ENCODE measurements around the gene WDR7.

The WDR7 gene

DNA sequence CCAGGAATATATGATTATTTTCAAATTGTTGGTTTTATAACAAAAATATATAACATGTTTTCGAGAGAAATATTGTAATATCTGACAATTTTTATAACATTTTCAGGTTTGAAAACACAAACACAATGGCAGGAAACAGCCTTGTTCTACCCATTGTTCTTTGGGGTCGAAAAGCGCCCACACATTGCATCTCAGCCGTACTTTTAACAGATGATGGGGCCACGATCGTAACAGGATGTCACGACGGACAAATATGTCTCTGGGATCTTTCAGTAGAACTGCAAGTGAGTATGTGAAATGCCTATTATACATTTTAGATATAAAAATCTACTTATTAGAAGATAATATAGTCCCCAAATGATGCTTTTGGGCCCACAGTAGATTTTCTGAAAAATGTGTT is 21.2 kb downstream of the WDR7 start:
- TF ChIP-seq TAF1 (IDR thresholded peaks at IDR 0.05; ENCODE audit: low read depth) (no peak), EGR1 (IDR thresholded peaks at IDR 0.05) (no peak), ZBTB7A (IDR thresholded peaks at IDR 0.05; ENCODE audit: low read depth) (no peak), FOXM1 (IDR thresholded peaks at IDR 0.05; ENCODE audit: borderline replicate concordance, low read depth) (no peak), TCF12 (IDR thresholded peaks at IDR 0.05; ENCODE audit: low read depth) (no peak)

DNA sequence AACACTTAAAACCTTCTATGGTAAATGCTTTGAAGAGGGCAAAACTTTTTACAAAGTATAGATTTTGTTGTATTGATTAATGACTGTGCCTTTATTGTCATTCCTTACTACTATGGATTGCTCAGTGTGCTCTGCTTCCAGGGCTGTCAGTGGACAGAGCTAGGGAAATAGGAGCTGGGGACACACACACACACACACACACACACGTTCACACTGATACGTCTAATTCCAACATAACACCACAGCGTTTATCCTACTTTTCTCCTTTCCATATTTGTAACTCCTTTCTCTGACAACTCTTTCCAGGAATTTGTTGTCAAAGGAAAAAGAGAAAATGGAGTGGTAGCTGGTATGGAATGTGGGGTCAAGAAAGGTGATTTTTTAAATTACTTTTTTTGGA is 21.8 kb downstream of the WDR7 start:
- TF ChIP-seq RAD21 (IDR thresholded peaks at IDR 0.05; ENCODE audit: low read depth) (no peak), TAF1 (IDR thresholded peaks at IDR 0.05; ENCODE audit: low read depth) (no peak), NFIC (IDR thresholded peaks at IDR 0.05) (no peak), EP300 (IDR thresholded peaks at IDR 0.05; ENCODE audit: borderline replicate concordance) (no peak), CREB1 (IDR thresholded peaks at IDR 0.05; ENCODE audit: low read depth) (no peak), ZBTB7A (IDR thresholded peaks at IDR 0.05; ENCODE audit: low read depth) (no peak), FOXM1 (IDR thresholded peaks at IDR 0.05; ENCODE audit: borderline replicate concordance, low read depth) (no peak), CEBPB (IDR thresholded peaks at IDR 0.05) (no peak), TEAD4 (IDR thresholded peaks at IDR 0.05) (no peak), YY1 (IDR thresholded peaks at IDR 0.05; ENCODE audit: low read depth) (no peak), EGR1 (IDR thresholded peaks at IDR 0.05) (no peak), TCF12 (IDR thresholded peaks at IDR 0.05; ENCODE audit: low read depth) (no peak)
- TF ChIP-seq, protein P1, sequence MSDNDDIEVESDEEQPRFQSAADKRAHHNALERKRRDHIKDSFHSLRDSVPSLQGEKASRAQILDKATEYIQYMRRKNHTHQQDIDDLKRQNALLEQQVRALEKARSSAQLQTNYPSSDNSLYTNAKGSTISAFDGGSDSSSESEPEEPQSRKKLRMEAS (IDR thresholded peaks at IDR 0.05), result no peak
- TF ChIP-seq, protein P2, sequence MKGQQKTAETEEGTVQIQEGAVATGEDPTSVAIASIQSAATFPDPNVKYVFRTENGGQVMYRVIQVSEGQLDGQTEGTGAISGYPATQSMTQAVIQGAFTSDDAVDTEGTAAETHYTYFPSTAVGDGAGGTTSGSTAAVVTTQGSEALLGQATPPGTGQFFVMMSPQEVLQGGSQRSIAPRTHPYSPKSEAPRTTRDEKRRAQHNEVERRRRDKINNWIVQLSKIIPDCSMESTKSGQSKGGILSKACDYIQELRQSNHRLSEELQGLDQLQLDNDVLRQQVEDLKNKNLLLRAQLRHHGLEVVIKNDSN (IDR thresholded peaks at IDR 0.05), result no peak
- TF ChIP-seq, protein P3, sequence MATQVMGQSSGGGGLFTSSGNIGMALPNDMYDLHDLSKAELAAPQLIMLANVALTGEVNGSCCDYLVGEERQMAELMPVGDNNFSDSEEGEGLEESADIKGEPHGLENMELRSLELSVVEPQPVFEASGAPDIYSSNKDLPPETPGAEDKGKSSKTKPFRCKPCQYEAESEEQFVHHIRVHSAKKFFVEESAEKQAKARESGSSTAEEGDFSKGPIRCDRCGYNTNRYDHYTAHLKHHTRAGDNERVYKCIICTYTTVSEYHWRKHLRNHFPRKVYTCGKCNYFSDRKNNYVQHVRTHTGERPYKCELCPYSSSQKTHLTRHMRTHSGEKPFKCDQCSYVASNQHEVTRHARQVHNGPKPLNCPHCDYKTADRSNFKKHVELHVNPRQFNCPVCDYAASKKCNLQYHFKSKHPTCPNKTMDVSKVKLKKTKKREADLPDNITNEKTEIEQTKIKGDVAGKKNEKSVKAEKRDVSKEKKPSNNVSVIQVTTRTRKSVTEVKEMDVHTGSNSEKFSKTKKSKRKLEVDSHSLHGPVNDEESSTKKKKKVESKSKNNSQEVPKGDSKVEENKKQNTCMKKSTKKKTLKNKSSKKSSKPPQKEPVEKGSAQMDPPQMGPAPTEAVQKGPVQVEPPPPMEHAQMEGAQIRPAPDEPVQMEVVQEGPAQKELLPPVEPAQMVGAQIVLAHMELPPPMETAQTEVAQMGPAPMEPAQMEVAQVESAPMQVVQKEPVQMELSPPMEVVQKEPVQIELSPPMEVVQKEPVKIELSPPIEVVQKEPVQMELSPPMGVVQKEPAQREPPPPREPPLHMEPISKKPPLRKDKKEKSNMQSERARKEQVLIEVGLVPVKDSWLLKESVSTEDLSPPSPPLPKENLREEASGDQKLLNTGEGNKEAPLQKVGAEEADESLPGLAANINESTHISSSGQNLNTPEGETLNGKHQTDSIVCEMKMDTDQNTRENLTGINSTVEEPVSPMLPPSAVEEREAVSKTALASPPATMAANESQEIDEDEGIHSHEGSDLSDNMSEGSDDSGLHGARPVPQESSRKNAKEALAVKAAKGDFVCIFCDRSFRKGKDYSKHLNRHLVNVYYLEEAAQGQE (IDR thresholded peaks at IDR 0.05; ENCODE audit: low read depth), result no peak

DNA sequence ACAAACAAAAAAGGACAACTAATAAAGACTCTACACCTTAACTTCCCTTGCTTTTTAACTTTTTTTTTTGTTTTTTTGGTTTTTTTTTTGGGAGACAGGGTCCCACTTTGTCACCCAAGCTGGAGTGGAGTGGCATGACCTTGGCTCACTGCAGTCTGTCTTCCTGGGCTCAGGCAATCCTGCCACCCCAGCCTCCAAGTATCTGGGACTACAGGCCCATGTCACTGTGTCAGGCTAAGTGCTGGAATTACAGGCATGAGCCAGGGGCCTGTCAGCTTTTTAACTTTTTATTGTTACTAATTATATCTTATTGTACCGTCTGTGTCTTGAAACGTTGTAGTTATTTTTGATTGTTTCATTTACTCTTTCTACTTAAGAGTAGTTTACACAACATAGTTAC is 25.5 kb downstream of the WDR7 start:
- TF ChIP-seq RAD21 (IDR thresholded peaks at IDR 0.05; ENCODE audit: low read depth) (no peak), YY1 (IDR thresholded peaks at IDR 0.05; ENCODE audit: low read depth) (no peak), ZBTB7A (IDR thresholded peaks at IDR 0.05; ENCODE audit: low read depth) (no peak)

DNA sequence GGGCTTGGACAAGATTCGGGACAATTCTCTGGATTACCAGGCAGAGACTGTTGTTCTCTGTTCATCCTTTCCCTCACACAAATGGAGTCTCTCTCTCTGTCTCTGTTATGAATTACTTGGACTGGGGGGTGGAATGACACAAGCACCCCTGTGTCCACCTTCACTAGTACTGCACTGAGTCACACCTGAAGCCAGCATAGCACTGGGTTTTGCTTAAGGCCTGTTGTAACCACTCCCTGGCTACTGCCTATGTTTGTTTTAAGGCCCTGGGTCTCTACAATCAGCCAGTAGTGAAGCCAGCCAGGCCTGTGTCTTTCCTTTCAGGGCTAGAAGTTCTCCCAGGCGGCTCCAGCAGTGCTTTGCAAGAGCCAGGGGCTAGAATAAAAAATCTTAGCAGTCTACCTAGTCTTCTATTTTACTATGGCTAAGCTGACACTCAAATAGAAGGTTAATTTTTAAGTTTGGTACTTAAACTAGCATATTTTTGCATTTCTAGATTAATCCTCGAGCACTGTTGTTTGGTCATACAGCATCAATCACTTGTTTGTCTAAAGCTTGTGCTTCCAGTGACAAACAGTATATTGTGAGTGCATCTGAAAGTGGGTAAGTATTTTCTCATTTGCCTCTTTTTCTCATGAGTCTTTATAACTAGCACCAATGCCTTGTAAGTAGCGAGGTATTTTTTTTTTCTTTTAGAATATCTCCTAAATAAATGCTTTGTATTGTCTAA is 27.8 kb downstream of the WDR7 start:
- TF ChIP-seq TEAD4 (IDR thresholded peaks at IDR 0.05) (no peak), RAD21 (IDR thresholded peaks at IDR 0.05; ENCODE audit: low read depth) (no peak), TCF12 (IDR thresholded peaks at IDR 0.05; ENCODE audit: low read depth) (no peak), EGR1 (IDR thresholded peaks at IDR 0.05) (no peak), CEBPB (IDR thresholded peaks at IDR 0.05) (no peak), TAF1 (IDR thresholded peaks at IDR 0.05; ENCODE audit: low read depth) (no peak)

DNA sequence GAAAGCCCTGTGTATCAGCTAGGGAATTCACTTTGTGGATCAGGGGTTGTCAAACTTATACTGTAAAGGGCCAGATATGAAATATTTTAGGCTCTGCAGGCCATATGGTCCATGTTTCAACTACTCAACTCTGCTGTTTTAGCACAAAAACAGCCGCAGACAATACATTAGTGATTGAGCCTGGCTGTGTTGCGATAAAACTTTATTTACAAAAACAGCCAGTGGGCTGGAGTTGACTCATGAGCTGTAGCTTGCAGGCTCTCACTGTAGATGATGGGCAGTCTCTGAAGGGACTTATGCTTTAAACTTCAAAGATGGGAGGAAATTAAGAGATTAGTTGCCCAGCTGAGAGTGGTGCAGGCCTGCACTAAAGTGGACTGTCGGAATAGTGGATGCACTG is 33.1 kb downstream of the WDR7 start:
- TF ChIP-seq YY1 (IDR thresholded peaks at IDR 0.05; ENCODE audit: low read depth), result no peak
- TF ChIP-seq TEAD4 (IDR thresholded peaks at IDR 0.05), result no peak
- TF ChIP-seq, protein P2 (IDR thresholded peaks at IDR 0.05), result no peak
- TF ChIP-seq, protein P3 (IDR thresholded peaks at IDR 0.05; ENCODE audit: low read depth), result no peak
- no peak for TF ChIP-seq NFIC (IDR thresholded peaks at IDR 0.05)
- no peak for TF ChIP-seq TCF12 (IDR thresholded peaks at IDR 0.05; ENCODE audit: low read depth)
- TF ChIP-seq CREB1 (IDR thresholded peaks at IDR 0.05; ENCODE audit: low read depth), result no peak
- TF ChIP-seq CEBPB (IDR thresholded peaks at IDR 0.05), result no peak
- TF ChIP-seq, protein P1 (IDR thresholded peaks at IDR 0.05), result no peak
- no peak for TF ChIP-seq FOXM1 (IDR thresholded peaks at IDR 0.05; ENCODE audit: borderline replicate concordance, low read depth)
- no peak for TF ChIP-seq TAF1 (IDR thresholded peaks at IDR 0.05; ENCODE audit: low read depth)
- no peak for TF ChIP-seq EP300 (IDR thresholded peaks at IDR 0.05; ENCODE audit: borderline replicate concordance)
- TF ChIP-seq EGR1 (IDR thresholded peaks at IDR 0.05), result no peak
- no peak for TF ChIP-seq ZBTB7A (IDR thresholded peaks at IDR 0.05; ENCODE audit: low read depth)
- TF ChIP-seq RAD21 (IDR thresholded peaks at IDR 0.05; ENCODE audit: low read depth), result no peak

DNA sequence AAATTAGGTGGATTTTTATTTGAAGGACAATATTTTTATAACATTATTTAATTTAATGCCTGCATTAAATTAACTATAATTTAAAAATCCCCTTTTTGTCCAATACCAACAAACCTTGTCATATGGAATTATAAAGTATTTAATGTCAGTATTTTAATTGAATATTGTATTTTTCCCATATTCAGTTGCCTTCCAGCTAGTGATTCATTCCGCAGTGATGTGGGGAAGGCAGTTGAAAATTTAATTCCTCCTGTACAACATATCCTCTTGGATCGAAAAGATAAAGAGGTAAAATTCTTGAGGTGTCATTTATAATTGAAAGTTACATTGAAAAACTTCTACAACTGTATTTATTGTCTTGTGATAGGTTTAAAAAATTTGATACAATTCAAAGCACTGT is 40.4 kb downstream of the WDR7 start:
- TF ChIP-seq EP300 (IDR thresholded peaks at IDR 0.05; ENCODE audit: borderline replicate concordance) (no peak), TAF1 (IDR thresholded peaks at IDR 0.05; ENCODE audit: low read depth) (no peak), FOXM1 (IDR thresholded peaks at IDR 0.05; ENCODE audit: borderline replicate concordance, low read depth) (no peak), CREB1 (IDR thresholded peaks at IDR 0.05; ENCODE audit: low read depth) (no peak), EGR1 (IDR thresholded peaks at IDR 0.05) (no peak), ZBTB7A (IDR thresholded peaks at IDR 0.05; ENCODE audit: low read depth) (no peak), TEAD4 (IDR thresholded peaks at IDR 0.05) (no peak), NFIC (IDR thresholded peaks at IDR 0.05) (no peak), YY1 (IDR thresholded peaks at IDR 0.05; ENCODE audit: low read depth) (no peak), TCF12 (IDR thresholded peaks at IDR 0.05; ENCODE audit: low read depth) (no peak)
- TF ChIP-seq, protein P1 (IDR thresholded peaks at IDR 0.05), result no peak
- TF ChIP-seq, protein P2 (IDR thresholded peaks at IDR 0.05), result no peak
- TF ChIP-seq, protein P3 (IDR thresholded peaks at IDR 0.05; ENCODE audit: low read depth), result no peak
